ENCODE data around the gene TMEM82. TPM values are rescaled to one million over a fixed set of nuclear protein-coding genes. Genes with fewer than 3 reads are reported as not detected.

The TMEM82 gene
- total and polyA plus RNA-seq, 2 of the 13 experiments (the other 11 are each of a cell fraction or from before 2014, with no cell fraction given), result 0.24 to 0.97 TPM

DNA sequence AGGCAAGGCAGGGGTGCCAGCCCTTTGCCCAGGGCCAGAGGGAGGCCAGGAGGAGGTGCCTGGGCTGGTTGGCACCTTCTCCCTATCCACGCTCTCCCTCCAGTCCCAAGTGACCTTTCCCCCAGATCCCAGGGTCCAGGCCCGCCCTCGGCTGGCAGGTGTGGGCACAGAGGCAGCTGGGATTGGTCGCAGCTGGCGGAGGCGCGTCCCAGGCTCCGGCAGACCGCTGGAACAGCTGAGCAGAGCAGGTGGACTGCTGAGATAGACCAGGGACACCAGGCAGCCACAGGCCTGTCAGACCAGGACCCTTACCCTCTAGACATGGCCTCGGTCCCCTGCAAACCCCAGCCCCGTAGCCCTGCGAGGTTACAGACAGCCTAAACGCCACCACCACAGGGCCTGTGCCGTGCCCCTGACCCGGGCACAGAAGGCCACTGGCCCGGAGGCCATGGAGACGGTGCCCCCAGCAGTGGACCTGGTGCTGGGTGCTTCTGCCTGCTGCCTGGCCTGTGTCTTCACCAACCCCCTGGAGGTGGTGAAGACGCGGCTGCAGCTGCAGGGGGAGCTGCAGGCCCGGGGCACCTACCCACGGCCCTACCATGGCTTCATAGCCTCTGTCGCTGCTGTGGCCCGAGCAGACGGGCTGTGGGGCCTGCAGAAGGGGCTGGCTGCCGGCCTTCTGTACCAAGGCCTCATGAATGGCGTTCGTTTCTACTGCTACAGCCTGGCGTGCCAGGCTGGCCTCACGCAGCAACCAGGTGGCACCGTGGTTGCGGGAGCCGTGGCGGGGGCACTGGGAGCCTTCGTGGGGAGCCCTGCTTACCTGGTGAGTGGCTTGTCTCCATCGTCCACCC is 6.0 kb upstream of the TMEM82 start, which contains the start of gene SLC25A34 (continued):
- TF ChIP-seq, protein P1, sequence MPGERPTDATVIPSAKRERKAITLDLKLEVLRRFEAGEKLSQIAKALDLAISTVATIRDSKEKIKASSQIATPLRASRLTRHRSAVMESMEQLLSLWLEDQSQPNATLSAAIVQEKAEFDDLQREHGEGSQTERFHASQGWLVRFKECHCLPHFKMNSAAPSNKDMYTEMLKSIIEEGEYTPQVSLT (CRISPR knock-in tag; IDR thresholded peaks at IDR 0.05; ENCODE audit: borderline replicate concordance, low read depth), result no peak
- TF ChIP-seq ZNF350 (CRISPR knock-in tag; IDR thresholded peaks at IDR 0.05; ENCODE audit: borderline replicate concordance, low read depth) (0 out of 2 replicates have a peak, but pooled peaks have one; percentile 53), PRDM10 (CRISPR knock-in tag; IDR thresholded peaks at IDR 0.05; ENCODE audit: low read depth) (no peak), ZFY (CRISPR knock-in tag; IDR thresholded peaks at IDR 0.05) (peak; percentile 44; the same call in 1 of the 2 replicates), ZNF563 (CRISPR knock-in tag; IDR thresholded peaks at IDR 0.05) (no peak), ZNF788 (CRISPR knock-in tag; IDR thresholded peaks at IDR 0.05; ENCODE audit: borderline replicate concordance) (0 out of 2 replicates have a peak, but pooled peaks have one; percentile 27), DR1 (CRISPR knock-in tag; IDR thresholded peaks at IDR 0.05) (no peak), ZNF180 (CRISPR knock-in tag; IDR thresholded peaks at IDR 0.05; ENCODE audit: borderline replicate concordance, low read depth) (no peak), RBFOX2 (IDR thresholded peaks at IDR 0.05; ENCODE audit: low read depth, low read length) (0 out of 2 replicates have a peak, but pooled peaks have one; percentile 24), STAG1 (CRISPR knock-in tag; IDR thresholded peaks at IDR 0.05) (peak; percentile 50), AGO2 (optimal IDR thresholded peaks at IDR 0.05; ENCODE audit: low read depth, low read length) (peak; percentile 21), MAZ (IDR thresholded peaks at IDR 0.05; ENCODE audit: borderline replicate concordance, low read depth, low read length) (no peak), MAZ (CRISPR knock-in tag; IDR thresholded peaks at IDR 0.05; ENCODE audit: low read depth) (no peak), SP140L (CRISPR knock-in tag; IDR thresholded peaks at IDR 0.05; ENCODE audit: borderline replicate concordance) (no peak), RAD21 (CRISPR knock-in tag; IDR thresholded peaks at IDR 0.05) (peak; percentile 59; the same call in 1 of the 2 replicates), ZNF432 (CRISPR knock-in tag; IDR thresholded peaks at IDR 0.05; ENCODE audit: borderline replicate concordance) (no peak)
- TF ChIP-seq, protein P2, sequence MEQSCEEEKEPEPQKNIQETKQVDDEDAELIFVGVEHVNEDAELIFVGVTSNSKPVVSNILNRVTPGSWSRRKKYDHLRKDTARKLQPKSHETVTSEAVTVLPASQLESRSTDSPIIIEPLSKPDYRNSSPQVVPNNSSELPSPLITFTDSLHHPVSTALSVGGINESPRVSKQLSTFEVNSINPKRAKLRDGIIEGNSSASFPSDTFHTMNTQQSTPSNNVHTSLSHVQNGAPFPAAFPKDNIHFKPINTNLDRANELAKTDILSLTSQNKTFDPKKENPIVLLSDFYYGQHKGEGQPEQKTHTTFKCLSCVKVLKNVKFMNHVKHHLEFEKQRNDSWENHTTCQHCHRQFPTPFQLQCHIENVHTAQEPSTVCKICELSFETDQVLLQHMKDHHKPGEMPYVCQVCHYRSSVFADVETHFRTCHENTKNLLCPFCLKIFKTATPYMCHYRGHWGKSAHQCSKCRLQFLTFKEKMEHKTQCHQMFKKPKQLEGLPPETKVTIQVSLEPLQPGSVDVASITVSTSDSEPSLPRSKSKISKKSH (CRISPR knock-in tag; IDR thresholded peaks at IDR 0.05; ENCODE audit: borderline replicate concordance), result no peak
- TF ChIP-seq, protein P3, sequence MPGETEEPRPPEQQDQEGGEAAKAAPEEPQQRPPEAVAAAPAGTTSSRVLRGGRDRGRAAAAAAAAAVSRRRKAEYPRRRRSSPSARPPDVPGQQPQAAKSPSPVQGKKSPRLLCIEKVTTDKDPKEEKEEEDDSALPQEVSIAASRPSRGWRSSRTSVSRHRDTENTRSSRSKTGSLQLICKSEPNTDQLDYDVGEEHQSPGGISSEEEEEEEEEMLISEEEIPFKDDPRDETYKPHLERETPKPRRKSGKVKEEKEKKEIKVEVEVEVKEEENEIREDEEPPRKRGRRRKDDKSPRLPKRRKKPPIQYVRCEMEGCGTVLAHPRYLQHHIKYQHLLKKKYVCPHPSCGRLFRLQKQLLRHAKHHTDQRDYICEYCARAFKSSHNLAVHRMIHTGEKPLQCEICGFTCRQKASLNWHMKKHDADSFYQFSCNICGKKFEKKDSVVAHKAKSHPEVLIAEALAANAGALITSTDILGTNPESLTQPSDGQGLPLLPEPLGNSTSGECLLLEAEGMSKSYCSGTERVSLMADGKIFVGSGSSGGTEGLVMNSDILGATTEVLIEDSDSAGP (CRISPR knock-in tag; IDR thresholded peaks at IDR 0.05; ENCODE audit: borderline replicate concordance), result 0 out of 2 replicates have a peak, but pooled peaks have one; percentile 28
